ENCODE results near the gene STXBP5L.
"Not testable (repeated sequence)": the region's sequence is repeated elsewhere in the genome, so short reads cannot be mapped to it uniquely, and the experiment has no call there.

The STXBP5L gene

GRCh38 chr3:121431726-121432517 is 523.9 kb downstream of the STXBP5L start:
- no peak for DNase-seq (ENCODE audit: low spot score)

GRCh38 chr3:121436074-121436473 is 528.1 kb downstream of the STXBP5L start:
- DNase-seq (ENCODE audit: low spot score), result no peak

- DNase-seq (ENCODE audit: low spot score), result no peak
Measured at GRCh38 chr3:121436641-121437040, 528.6 kb downstream of the STXBP5L start.

DNA sequence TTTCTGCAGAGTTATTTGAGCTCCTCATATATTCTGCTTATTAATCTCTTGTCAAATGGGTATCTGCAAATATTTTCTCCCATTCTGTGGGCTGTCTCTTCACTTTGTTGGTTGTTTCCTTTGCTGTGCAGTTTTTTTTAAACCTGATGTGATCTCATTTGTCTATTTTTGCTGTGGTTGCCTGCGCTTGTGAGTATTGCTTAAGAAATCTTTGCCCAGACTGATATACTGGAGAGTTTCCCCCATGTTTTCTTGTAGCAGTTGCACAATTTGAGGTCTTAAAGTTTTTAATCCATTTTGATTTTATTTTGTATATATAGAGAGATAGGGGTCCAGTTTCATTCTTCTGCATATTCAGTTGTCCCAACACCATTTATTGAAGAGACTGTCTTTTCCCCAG is 535.5 kb downstream of the STXBP5L start:
- DNase-seq (ENCODE audit: low spot score), result no peak

- DNase-seq (ENCODE audit: low spot score), result not testable (repeated sequence)
Measured at GRCh38 chr3:121451752-121452151, 543.7 kb downstream of the STXBP5L start.

GRCh38 chr3:121462565-121462964 is 554.6 kb downstream of the STXBP5L start:
- no peak for DNase-seq (ENCODE audit: low spot score)

DNA sequence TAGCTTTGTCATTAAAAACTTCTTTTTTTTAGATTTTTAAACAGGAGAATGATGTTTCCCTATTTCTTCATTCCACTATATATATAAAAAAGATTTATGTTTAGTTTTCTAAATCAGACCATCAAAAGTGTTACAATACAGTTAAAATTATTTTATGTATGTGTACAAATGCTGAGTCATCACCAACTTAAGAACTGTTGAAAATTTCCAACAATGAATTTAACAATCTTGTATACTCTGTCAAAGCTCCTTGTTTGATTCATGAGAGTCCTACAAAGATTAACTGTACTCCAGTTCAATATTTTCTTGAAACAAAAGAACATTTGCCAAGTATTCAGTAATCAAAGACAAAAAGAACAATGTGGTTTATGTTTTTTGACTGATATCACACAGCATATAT is 555.7 kb downstream of the STXBP5L start:
- no peak for DNase-seq (ENCODE audit: low spot score)

DNA sequence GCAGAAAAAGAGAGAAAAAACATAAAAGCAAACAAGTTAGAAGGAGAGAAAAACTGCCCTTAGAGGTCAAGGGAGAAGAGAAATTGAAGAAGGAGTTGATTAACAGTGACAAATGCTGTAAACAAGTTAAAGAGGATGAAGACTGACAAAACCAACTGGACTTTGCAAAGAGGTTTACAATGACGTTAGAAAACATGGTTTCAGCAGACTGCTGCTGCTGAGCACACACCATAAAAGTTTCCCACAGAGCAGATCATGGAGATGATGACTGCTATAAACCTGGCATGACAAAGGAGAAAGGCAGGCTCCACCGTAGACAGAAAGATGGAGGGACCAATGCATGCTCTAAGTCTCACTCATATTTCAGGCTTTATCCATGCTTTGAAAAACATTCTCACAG is 559.1 kb downstream of the STXBP5L start:
- DNase-seq (ENCODE audit: low spot score), result no peak

DNA sequence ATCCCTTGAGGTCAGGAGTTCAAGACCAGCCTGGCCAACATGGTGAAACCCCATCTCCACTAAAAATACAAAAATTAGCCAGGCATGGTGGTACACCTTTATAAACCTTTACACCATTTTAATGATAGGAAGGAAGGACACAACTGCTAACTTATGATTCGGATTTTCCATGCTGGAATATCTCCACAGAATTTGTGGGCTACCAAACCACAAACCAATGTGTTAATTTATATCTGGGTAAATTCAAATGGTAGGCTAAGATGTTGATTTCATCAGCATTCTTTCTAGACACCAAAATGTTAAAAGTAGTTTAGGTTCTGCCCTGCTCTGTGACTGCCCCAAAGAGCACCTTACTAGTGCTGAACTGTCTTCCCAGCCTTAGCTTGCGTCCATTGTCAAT is 565.0 kb downstream of the STXBP5L start:
- no peak for DNase-seq (ENCODE audit: low spot score)
